NCI-H82 treated with DMSO at 0.1 percent for 48 hours (cell line): ENCODE measurements around the gene TRPV4.

ENCODE experiments used
- DNase-seq: peaks from one replicate; lab custom pipeline; 2025; ENCODE audit not compliant: unreplicated experiment; lab: John Stamatoyannopoulos, UW

Gene TRPV4

GRCh38 chr12:109743076-109743910 lies 89.9 kb downstream of the TRPV4 start:
- no peak for DNase-seq

GRCh38 chr12:109741970-109742703 lies 91.1 kb downstream of the TRPV4 start:
- DNase-seq, result no peak

GRCh38 chr12:109741286-109741969 lies 91.8 kb downstream of the TRPV4 start:
- DNase-seq, result no peak

- DNase-seq, result no peak
These were observed 92.4 kb downstream of the TRPV4 start for GRCh38 chr12:109740694-109741245.

DNA sequence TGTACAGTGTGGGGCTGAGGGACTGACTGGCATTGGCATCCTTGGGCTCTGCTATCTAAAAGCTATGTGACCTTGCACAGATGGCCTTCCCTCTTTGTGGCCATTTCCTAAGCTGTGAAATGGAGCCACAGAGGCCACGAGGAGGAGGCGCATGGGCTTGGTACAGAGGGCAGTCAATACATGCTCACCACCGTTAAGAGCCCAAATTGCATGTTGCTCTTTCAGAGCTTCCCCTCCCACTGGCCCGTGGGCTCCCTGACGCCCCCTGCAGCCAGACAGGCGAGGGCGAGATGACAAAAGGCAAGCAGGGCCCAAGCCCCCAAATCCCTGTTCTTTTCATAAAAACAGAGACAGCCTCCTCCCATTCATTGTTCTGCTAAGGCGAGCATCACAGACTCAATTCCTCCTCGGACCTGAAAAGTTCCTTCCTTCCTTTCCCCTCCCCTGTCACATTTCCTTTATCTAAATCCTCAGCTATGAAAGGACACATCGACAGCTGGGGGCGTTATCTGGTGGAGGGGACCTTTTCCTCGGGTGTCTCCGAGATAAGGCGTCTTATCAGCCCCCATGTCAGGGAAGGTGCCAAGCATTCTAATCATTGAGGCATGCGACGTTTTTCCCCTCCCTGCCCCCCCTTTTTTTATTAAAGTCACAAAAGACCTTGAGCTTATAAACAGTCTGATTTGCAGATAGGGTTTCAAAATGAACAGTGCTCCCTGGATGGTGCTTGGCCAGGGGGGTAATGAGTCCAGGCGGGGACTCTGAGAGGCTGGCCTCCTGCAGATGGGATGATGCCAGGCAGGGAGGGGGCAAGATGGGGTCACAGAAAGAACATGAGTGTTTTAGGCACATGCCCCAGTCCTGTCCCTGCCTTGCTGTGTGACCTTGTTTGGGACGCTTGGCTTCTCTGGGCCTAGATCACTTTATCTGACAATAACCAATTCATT lies 93.2 kb downstream of the TRPV4 start:
- no peak for DNase-seq

DNA sequence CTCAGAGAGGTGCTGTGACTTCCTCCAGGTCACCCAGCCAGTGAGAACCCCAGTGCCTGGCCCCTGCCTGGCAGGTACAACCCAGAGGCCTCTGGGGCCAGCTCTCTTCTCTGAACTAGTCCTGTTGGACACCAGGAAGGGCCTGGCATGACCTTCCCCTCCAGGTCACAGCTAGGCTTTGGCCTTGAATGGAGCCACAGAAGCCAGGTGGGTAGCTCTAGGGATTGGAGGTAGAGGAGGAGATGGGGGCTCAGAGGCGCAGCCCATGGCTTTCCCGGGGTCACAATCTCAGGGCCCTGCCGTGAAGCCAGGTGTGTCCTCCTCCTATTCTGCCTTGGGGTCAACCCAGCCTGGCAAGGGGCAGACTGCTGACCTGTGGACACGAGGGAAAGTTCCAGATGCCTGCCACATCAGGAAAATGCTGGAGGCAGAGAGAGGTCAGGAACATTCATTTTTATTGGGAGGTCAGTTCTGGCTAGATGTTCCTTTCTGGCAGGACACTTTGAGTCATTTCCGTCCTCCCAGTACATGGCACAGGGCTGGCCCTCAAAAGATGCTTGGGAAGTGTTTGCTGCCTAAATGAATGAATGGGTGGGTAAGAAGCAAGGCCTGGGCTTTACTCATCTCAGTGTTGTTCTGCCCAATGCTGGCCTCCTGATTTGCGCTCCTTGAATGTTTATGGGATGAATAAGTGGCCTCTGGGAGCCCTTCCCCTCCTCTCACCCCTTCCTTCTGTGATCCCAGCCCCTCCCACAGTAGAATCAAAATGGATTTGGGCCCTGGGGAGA lies 94.1 kb downstream of the TRPV4 start:
- DNase-seq, result no peak

DNA sequence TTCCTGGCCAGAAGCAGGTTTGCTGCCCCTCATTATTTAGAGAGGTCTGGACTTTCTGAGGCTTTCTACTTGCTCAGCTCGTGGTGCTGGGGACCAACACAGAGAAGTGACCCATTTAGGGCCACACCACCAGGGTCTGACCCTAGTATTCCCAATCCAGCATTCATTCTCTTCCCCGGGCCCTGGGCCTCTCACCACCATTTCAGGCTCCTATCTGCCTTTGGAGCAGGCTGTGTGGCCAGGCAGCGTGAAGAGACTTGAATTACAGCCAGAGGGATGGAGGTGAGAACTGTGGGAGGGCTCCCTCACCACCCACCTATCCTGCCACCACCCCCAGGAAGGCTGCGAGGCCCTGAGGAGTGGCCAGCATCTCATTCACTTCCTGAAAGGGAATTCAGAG lies 95.0 kb downstream of the TRPV4 start:
- no peak for DNase-seq

DNA sequence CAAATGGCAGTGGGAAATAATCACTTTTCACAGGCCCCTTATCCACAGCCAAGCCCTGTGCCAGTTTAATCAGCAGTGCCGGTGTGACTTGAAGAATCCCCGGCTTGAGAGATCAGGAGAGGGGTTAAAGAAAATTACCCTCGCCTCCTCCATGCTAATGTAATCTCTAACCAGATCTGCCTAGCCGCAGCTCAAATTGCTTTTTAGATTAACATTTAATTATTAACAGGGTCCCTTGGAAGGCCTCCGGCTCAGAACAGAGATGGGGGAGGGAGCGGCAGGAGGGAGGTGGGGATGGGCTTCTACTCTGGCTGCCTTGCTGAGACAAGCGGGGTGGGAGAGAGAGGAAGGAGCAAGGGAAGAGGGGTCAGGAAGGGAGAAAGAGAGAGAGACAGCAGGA lies 95.6 kb downstream of the TRPV4 start:
- peak; percentile 87 for DNase-seq

DNA sequence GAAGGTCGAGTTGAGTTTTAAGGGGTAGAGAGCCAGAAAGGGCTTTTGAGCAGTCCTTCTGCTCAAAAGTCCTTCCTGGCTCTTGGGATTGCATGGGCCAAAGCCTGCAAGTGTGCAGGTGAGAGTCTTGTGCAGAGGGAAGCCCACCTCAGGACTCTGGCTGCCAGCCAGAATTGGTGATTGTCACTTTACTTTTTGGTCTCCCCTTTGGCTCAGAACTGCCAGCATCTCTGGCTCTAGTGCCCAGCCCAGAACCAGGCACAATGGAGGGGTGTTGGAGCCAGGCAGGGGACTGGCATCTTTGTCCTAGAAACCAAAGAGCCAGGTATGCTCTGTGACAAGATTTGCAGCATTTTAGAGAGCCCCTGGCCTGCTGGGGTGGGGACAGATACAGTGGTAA lies 96.1 kb downstream of the TRPV4 start:
- DNase-seq, result no peak

GRCh38 chr12:109736552-109737108 lies 96.6 kb downstream of the TRPV4 start:
- DNase-seq, result no peak

DNA sequence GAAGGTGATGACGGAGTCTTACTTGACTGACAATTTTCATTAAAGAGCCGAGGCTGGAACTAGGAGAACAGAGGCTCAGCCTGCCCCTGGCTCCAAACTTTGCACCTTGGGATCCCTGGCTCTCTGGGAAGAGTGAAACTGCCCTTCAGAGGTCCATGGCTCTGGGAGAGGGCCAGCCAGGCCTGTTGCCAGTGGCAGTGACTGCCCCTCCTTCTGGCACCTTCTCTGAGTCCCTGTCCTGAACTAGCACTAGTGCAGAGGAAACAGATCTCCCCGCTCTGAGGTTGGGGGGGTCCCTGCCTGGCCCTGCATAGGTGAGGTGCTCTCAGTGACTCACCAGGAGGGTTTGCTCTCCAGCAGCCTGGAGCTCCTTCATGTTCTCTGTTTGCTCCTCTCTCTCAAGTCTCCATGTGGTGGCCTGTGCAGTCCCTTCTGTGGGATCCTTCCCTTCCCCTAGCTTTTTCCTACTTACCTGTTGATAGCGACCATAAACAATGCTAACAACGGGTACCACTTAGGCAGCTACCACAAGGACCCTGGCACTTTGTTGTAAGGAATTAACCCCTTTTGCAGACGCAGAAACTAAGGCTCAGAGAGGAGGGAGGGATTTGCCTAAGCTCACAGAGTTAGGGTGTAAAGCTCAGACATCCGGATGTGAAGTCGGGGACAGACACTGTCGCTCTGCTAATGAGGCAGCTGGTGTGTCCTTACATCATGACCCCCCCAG lies 97.2 kb downstream of the TRPV4 start:
- DNase-seq, result no peak

DNA sequence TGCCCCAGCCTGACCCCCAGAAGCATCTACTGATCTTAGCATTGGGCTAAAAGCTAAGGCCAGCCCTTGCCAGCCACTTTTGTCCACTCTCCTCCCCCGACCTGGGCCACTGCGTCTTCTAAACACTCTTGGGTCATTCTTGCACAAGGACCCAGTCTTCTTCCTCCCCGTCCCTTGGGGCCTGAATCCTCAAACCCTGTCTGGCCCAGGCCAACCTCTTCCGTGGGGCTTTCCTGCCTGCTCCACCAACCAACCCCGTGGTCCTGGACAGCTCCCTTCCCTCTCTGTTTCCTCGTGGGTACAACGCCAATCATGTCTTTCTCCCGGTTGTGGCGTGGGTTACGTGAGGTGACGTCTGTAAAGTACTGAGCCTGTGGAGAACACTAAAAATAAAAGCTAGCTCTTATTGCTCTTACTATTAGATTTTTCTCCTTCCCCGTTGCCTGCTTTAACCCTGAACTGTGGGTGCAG lies 98.1 kb downstream of the TRPV4 start:
- DNase-seq, result no peak

- DNase-seq, result peak; percentile 34
These were observed 98.8 kb downstream of the TRPV4 start for GRCh38 chr12:109734219-109735000.
